Stimulated activated CD8-positive, alpha-beta memory T cell treated with anti-CD3 and anti-CD28 coated beads, Interleukin-12 subunit alpha, Interleukin-12 subunit beta, amount 100 ng/mL, for 24 hours (primary cell): ENCODE measurements around the gene VSX2.

ENCODE experiments used
- DNase-seq: peaks from one replicate; pipeline ENCODE4 v3.0.0-alpha.2; 2020; ENCODE audit errors: extremely low read depth

The VSX2 gene

DNA sequence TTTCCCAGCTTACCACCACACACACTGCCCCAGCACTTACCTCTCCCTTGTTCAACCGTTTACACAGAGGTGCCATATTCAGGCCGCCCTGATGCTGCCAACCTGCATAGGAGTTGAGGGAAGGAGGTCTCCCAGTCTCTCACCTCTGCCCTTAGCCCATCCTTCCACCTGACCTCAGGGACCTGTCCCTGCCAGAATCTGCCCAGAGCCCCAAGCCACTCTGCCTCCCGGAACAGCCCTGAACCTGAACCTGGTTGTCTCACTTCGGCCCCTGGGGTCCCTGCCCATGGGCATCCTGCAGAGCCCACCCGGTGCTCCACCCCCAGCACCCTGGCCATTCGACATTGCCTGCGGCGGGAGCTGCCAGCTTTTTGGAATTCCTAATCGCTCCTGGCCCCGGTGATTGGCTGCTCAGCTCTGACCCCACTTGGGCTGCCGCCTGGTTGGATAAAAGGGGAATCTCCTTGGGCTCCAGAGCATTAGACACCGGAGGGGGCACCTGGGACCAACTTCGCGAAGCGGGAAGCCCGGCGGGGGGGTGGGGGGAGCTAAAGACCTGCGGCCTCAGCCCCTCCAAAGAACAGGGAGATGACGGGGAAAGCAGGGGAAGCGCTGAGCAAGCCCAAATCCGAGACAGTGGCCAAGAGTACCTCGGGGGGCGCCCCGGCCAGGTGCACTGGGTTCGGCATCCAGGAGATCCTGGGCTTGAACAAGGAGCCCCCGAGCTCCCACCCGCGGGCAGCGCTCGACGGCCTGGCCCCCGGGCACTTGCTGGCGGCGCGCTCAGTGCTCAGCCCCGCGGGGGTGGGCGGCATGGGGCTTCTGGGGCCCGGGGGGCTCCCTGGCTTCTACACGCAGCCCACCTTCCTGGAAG lies at the start of gene VSX2:
Gene VSX2, plus strand, starts transcription at position 476 of the 874 bp plus-strand sequence. Its CDS starts 113 bp downstream, at position 589.
- no peak for DNase-seq

DNA sequence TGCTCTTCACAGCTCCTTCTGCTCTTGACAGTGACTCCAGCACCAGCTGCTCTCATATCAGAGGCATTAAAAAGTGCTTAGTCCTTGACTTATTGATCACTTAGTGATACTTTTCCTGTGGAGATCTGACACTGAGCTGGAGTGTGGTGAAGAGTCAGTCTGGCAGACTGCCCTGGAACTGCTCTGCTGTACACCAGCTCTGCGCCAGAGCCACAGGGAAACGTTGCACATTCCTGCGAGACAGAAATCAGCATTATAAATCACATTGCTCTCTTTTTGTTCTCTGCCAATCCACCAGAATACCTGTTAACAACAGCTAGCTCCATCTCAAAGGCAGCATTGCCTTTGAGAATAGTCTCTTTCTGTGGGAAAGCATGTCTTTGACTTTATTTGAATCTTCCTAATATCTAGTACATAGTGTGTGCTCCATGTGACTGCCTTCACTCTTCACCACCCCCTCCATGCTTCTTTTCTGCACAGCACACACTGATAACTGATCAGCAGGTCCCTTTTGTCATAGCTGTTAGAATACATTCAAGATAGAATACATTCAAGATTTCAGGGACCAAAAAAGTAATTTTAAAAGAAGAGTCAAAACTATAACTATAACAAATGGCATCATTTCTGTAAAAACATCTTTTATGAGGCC lies 48.2 kb upstream of the VSX2 start:
- DNase-seq: no peak

GRCh38 chr14:74194506-74195274 lies 44.6 kb upstream of the VSX2 start:
- DNase-seq: no peak

DNA sequence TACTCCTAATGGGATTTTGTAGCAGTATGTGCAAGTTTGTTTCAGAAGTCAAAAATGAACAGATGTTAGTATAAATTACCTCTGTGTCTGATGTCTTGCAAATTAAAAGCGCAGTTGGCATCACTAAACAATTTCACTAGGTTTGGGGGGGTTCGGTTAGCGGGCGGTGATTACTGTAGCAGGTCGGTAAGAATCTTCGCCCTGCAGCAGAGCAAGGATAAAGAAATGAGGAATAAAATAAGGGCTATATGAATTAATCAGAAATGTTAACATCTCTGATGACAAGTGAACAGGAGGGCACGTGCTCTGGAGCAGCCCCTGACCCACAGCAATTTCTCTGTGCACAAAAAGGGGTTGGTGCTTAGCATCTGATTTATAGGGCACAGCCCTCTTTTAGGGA lies 43.6 kb upstream of the VSX2 start:
- no peak for DNase-seq

GRCh38 chr14:74198441-74199234 lies 40.6 kb upstream of the VSX2 start:
- no peak for DNase-seq

DNA sequence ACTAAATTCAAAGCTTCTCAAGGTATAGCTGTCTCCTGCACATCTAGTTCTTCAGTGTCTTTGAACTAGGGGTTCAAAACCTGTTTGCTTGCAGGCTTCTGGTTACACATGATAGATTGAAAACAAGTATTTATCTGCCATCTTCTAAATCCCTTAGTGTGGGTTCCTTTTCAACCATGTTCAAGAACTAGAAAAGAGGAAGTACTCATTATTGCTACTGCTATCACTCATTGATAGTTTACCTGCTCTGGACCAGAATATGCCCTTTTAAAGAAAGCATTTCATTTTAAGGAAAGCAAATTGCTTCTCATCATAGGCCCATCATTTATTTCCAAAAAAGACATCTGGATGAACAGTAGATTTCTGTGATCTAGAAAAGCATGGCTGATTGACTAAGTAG lies 37.1 kb upstream of the VSX2 start:
- DNase-seq: no peak

DNA sequence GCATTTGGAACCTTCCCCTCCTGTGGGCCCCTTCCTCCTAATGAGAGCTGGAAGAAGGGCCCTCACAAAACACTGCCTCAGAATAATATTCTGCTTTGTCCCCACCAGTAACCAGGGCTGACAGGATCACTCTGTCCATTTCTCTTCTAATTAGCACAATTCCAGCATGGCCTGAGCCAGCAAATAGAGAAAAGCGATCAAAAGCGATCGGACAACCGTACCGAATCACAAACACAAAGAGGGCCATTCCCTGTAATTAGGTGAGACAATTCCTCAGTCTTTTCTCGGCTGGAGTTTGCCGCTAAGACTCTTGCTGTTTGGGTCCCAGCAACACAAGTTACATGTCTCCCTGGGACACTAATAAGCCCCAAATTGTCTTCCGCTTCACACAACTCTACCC lies 35.6 kb upstream of the VSX2 start:
- DNase-seq: no peak

GRCh38 chr14:74204491-74204890 lies 34.8 kb upstream of the VSX2 start:
- no peak for DNase-seq

- DNase-seq: no peak
These were observed 33.4 kb upstream of the VSX2 start for GRCh38 chr14:74205882-74206281.

DNA sequence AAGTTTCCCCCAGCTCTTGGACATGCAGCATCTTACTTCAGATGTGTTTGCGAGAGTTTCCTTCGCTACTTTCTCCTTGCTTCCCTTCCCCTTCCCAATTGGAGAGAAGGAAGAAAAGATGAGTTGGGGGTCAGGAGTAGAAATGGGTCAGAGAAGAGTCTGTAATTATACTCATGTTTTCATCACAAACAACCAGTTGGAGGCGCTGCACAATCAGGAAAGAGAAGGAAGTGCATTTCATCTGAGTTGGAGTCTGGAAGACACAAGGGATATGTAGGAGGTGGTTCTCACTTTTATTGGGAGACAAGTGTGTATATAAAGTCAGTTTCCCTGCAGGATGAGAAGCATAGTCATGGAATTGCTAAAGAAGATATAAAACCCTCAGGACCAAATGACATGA lies 31.3 kb upstream of the VSX2 start:
- DNase-seq: no peak

- DNase-seq: no peak
These were observed 30.6 kb upstream of the VSX2 start for GRCh38 chr14:74208642-74209041.

DNA sequence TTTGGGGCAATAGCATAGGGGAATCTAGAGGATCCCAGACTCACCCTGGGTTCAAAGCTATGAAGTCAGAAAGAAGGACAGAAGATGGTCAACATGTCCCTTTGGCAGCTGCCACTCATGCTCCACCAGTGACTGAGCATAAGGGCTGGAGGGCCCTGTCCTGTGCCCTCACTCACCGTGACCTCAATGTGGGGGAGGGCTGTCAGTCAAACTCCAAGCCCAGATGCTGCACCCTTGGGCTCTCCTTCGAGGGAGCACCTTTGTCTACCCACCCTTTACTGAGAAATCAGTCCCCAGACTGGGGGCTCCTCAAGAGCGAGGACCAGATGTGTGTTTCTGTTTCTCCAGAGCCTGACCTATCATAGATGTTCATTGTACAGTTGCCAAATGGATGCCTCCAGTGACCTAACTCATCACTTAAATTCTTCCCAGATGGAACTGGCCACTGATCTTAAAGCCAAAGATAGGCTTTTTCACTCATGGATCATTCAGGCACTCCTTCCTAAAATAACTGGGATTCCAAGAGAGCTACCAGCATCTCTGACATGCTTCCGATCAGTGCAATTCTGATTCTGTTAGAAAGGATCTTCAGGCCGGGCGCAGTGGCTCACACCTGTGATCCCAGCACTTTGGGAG lies 27.2 kb upstream of the VSX2 start:
- no peak for DNase-seq

DNA sequence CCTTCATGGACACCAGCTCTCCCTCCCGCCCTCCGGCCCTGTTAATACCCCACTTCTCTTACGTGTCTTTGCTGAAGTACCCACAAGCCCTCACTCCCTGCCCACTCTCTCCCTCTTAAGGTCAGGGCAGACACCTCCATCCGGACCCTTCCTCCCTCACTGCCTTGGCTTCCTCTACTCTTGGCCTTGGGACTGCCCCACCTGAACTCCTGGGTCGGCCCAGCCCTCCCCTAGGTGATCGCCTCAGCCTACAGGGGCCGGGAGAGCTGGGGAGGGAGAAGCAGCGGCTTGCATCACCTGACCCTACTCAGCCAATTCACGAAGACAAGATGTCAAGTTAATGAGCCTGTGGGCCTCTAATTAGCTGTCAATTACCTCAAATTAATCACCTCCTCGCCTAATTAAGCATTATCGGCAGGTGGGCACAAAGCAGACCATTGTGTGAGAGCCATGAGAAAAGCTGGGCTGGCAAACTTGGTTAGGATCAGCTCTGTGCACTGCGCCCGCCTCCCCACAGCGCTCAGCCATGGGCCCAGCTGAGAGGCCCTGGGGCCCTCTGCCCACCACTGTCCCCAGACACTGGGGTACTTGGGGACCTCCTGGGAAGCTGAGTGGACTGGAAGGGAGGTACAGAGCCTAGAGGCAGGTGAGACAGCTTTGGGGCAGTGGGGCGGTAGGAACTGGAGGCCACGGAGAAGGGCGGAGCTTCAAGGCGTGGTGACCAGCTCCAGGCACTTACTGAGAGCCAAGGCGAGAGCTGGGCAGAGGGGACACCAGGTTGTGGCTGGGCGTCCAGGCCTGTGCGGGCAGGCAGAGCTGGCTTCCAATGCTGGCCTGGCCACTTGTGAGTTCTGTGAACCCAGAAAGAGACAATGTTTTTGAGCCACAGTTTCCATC lies 25.1 kb upstream of the VSX2 start:
- no peak for DNase-seq

DNA sequence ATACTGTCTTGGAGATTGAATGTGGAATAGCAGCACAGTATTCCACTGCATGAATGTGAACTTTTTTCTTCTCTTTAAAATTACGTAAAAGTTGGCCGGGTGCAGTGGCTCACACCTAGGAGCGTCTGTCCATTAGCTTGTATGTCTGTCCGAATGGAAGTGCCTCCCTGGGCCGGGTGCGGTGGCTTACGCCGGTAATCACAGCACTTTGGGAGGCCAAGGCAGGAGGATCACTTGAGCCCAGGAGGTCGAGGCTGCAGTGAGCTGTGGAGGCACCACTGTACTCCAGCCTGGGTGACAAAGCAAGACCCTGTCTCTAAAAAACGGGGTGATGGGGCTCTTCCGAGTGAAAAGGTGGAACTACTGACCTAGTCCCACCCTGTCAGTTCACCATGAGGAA lies 22.6 kb upstream of the VSX2 start:
- no peak for DNase-seq

GRCh38 chr14:74217672-74218448 lies 21.4 kb upstream of the VSX2 start:
- peak; percentile 36 for DNase-seq

DNA sequence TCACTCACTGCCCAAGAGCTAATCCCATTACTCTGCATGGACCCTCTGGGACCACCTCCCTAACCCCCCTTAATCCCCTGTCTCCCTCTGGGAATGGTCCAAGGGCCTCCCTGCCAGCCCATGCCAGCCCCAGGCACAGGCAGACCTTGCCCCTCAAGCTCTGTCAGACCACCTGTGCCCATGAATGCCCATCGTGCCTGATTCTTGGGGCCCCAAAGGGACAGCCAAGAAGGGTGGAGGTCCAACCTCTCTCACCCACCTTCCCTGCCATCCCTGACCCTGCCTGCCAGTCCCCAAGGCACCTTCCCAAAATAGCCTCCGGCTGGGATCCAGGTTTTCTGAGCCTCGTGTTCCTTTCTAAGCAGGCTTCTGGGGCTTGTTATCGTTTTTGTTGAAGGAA lies 20.8 kb upstream of the VSX2 start:
- no peak for DNase-seq

- no peak for DNase-seq
These were observed 19.7 kb upstream of the VSX2 start for GRCh38 chr14:74219277-74220205.

GRCh38 chr14:74220991-74221390 lies 18.3 kb upstream of the VSX2 start:
- DNase-seq: no peak
